Epithelial cell of proximal tubule (primary cell): ENCODE results near the gene PIEZO1. TPM values are rescaled to one million over a fixed set of nuclear protein-coding genes. Genes with fewer than 3 reads are reported as not detected.

ENCODE experiments used
- DNase-seq: peaks from one replicate; pipeline ENCODE4 v3.0.0-alpha.2; 2011; ENCODE audit warnings: low read depth
- H3K4me3 ChIP-seq: 2 replicates; pipeline ENCODE4 v1.5.1; 2011; ENCODE audit warnings: low read depth, mild to moderate bottlenecking, low read length
- CTCF ChIP-seq: conservative IDR thresholded peaks from 2 replicates; pipeline ENCODE4 v1.5.1; 2012; ENCODE audit warnings: low read depth, mild to moderate bottlenecking, low read length
- total RNA-seq: library from RNA; depleted of rRNA; stranded (reverse); fragments of >200 nt; gene quantifications from 2 replicates; pipeline ENCODE4 v1.2.3, GENCODE V29; 2015

PIEZO1 gene
- total RNA-seq, 1 donor from 2014 or later, result 246 TPM

GRCh38 chr16:88800277-88800592, 15.2 kb upstream of the PIEZO1 start:
- no peak overlapping the region for H3K4me3 ChIP-seq
- no peak for TF ChIP-seq CTCF
- no peak for DNase-seq

GRCh38 chr16:88799569-88800276, 14.7 kb upstream of the PIEZO1 start:
- no peak for DNase-seq
- no peak for TF ChIP-seq CTCF

GRCh38 chr16:88798772-88799455, 13.9 kb upstream of the PIEZO1 start:
- DNase-seq, result no peak
- no peak for TF ChIP-seq CTCF
- no peak overlapping the region for H3K4me3 ChIP-seq

More at GRCh38 chr16:88799569-88800276, 14.7 kb upstream of the PIEZO1 start:
- H3K4me3 ChIP-seq, result no peak overlapping the region

- DNase-seq, result no peak
- no peak for TF ChIP-seq CTCF
- no peak overlapping the region for H3K4me3 ChIP-seq
These were observed 13.1 kb upstream of the PIEZO1 start for GRCh38 chr16:88798073-88798472.

- H3K4me3 ChIP-seq, result no peak overlapping the region
- no peak for DNase-seq
- no peak for TF ChIP-seq CTCF
These were observed 11.3 kb upstream of the PIEZO1 start for GRCh38 chr16:88796278-88796677.

GRCh38 chr16:88793251-88793954, 8.4 kb upstream of the PIEZO1 start:
- no peak for DNase-seq
- H3K4me3 ChIP-seq, result no peak overlapping the region
- no peak for TF ChIP-seq CTCF
